Activated CD4-positive, alpha-beta T cell treated with anti-CD3 and anti-CD28 coated beads for 1 hour (primary cell): Measurements from ENCODE around the gene ITIH4.

Source experiments
- DNase-seq: peaks from one replicate; pipeline ENCODE4 v3.0.0-alpha.2; 2020

Gene ITIH4

GRCh38 chr3:52795298-52795900 lies 35.1 kb downstream of the ITIH4 start:
- no peak for DNase-seq

GRCh38 chr3:52794612-52795099 lies 35.8 kb downstream of the ITIH4 start, which contains the start of gene ITIH3:
ITIH3 (plus strand) TSS chr3:52794796; CDS start chr3:52794804, 8 bp downstream.
- no peak for DNase-seq

GRCh38 chr3:52793702-52794611 lies 36.5 kb downstream of the ITIH4 start:
- no peak for DNase-seq

GRCh38 chr3:52792961-52793695 lies 37.3 kb downstream of the ITIH4 start:
- DNase-seq, result no peak

- DNase-seq, result no peak
Observed at GRCh38 chr3:52792413-52792812, 38.1 kb downstream of the ITIH4 start.

GRCh38 chr3:52791928-52792327 lies 38.5 kb downstream of the ITIH4 start:
- no peak for DNase-seq

GRCh38 chr3:52791366-52791765 lies 39.1 kb downstream of the ITIH4 start:
- no peak for DNase-seq

GRCh38 chr3:52790741-52791140 lies 39.7 kb downstream of the ITIH4 start:
- no peak for DNase-seq

GRCh38 chr3:52790337-52790736 lies 40.1 kb downstream of the ITIH4 start:
- DNase-seq, result no peak

GRCh38 chr3:52789746-52790040 lies 40.8 kb downstream of the ITIH4 start:
- DNase-seq, result no peak

GRCh38 chr3:52788890-52789745 lies 41.4 kb downstream of the ITIH4 start:
- no peak for DNase-seq

GRCh38 chr3:52787672-52788625 lies 42.5 kb downstream of the ITIH4 start:
- no peak for DNase-seq

GRCh38 chr3:52787246-52787645 lies 43.2 kb downstream of the ITIH4 start:
- no peak for DNase-seq

- no peak for DNase-seq
Observed at GRCh38 chr3:52786330-52787215, 43.9 kb downstream of the ITIH4 start.

- no peak for DNase-seq
Observed at GRCh38 chr3:52784931-52785590, 45.4 kb downstream of the ITIH4 start.

- no peak for DNase-seq
Observed at GRCh38 chr3:52784021-52784621, 46.4 kb downstream of the ITIH4 start.

- DNase-seq, result no peak
Observed at GRCh38 chr3:52783211-52783555, 47.3 kb downstream of the ITIH4 start.

GRCh38 chr3:52782412-52783210 lies 47.9 kb downstream of the ITIH4 start:
- no peak for DNase-seq

- DNase-seq, result no peak
Observed at GRCh38 chr3:52781741-52782140, 48.7 kb downstream of the ITIH4 start.
